Left colon (tissue), 2 donors: ENCODE results near the gene HLA-A. TPM values are rescaled to one million over a fixed set of nuclear protein-coding genes. Genes with fewer than 3 reads are reported as not detected.
"Not testable (repeated sequence)": the region's sequence is repeated elsewhere in the genome, so short reads cannot be mapped to it uniquely, and the experiment has no call there.

Source experiments
- ATAC-seq: fragments of 200-7000 bp; cut with Tn5 transposase; one replicate; pipeline ENCODE4 v1.9.1; 2020; ENCODE audit warnings: mild to moderate bottlenecking, moderate library complexity
- DNase-seq, 2 donors: peaks; one replicate each; pipeline ENCODE4 v3.0.0-alpha.2; 2020
- intact Hi-C, 2 donors: fragments of 100-400 bp; cut with DNase I in 1 of 2; cut with micrococcal nuclease in 1 of 2; formaldehyde crosslinking; loops; one replicate each; pipeline versions ENCODE4 v1.11.2 to v1.14.0; 2022; cut with DNase I, micrococcal nuclease
- total RNA-seq, 2 donors: library from RNA; stranded (reverse); fragmentation: NEBNext Ultra II Directional; extraction: Animal tissue kit (Norgen Biotek cat#: 25700); gene quantifications; one replicate each; pipeline ENCODE4 v1.2.1, GENCODE V29; 2021
- donor health status: DM: no; HTN: no; CAD: no.
- donor health status: DM: yes; HTN: yes; CAD: no.

The HLA-A gene
- total RNA-seq, 2 donors from 2014 or later = 1,119 to 1,618 TPM

- intact Hi-C loops = no loop called here
- peak; percentile 85 to 88 for DNase-seq
- ATAC-seq = peak; percentile 76
These were observed 34.5 kb downstream of the HLA-A start for GRCh38 chr6:29976588-29977424.

DNA sequence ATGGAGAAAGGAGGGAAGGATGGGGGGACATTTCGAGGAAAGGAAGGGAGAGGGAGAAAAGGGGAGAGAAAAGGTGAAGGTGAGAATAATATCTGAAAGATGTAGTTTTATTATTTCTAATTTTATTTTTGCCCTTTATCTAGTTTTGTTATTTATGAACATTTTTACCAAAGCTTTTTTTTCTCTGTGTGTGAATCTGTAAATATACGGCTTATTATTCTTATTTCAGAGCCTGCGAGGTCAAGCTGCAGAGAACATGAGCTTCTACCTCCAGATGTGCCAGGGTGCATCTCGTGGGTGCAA lies 35.0 kb downstream of the HLA-A start:
- intact Hi-C loops = no loop called here
- ATAC-seq (no peak), DNase-seq (no peak)

DNA sequence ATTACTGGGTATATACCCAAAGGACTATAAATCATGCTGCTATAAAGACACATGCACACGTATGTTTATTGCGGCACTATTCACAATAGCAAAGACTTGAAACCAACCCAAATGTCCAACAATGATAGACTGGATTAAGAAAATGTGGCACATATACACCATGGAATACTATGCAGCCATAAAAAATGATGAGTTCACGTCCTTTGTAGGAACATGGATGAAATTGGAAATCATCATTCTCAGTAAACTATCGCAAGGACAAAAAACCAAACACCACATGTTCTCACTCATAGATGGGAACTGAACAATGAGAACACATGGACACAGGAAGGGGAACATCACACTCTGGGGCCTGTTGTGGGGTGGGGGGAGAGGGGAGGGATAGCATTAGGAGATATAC lies 37.7 kb downstream of the HLA-A start:
- ATAC-seq, intact Hi-C loops, DNase-seq: not testable (repeated sequence)

GRCh38 chr6:29980511-29980910 lies 38.2 kb downstream of the HLA-A start:
- no peak for ATAC-seq
- intact Hi-C loops = no loop called here

DNA sequence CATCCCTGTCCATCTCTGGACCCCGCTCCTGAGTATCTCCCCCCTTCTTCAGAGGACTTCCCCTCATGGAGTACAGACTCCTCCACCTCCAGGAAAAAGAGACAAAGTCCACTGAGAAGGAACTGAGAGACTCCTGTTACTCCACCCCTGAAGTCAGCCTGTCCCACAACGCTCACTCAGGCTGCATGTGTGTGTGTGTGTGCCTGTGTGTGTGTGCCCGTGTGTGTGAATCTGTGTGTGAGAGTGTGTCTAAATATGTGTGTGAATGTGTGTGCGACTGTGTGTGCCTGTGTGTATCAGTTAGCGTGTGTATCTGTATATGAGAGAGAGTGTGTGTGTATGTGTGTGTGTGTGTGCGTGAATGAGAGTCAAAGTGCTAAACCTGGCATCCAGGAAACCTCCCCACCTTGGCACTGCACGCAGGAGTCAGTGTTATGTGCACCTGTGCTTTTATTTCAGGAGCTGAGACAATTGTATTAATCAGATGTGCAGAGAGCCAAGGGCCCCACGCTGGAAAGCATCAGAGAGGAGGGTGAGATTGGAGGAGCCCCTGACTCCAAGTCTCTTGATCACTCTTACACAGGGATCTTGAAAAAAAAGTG lies 39.0 kb downstream of the HLA-A start:
- DNase-seq (peak; percentile 51 to 58), ATAC-seq (peak; percentile 77)
- intact Hi-C loops = no loop called here

More at GRCh38 chr6:29980511-29980910, 38.2 kb downstream of the HLA-A start:
- DNase-seq = no peak

- DNase-seq (no peak), ATAC-seq (no peak)
- intact Hi-C loops = no loop called here
These were observed 39.8 kb downstream of the HLA-A start for GRCh38 chr6:29982097-29982496.

DNA sequence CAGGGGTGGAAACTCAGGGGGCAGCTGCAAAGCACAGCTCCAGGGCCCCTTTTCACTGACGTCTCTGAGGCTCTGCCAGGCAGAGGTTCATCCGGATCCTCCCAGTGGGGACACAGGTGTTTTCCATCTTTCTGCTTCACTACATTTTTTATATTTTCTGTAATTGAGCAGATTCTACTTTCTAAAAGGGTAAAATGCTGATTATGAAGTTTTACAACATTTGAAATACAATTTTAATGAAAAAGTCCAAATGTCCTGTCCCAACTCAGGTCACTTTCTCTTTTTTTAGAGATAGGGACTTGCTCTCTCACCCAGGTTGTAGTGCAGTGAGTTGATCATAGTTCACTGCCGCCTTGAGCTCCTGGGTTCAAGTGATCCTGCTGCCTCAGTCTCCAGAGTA lies 41.9 kb downstream of the HLA-A start:
- ATAC-seq = no peak
- DNase-seq = no peak
- intact Hi-C loops = no loop called here

- ATAC-seq (no peak), DNase-seq (no peak)
- intact Hi-C loops = no loop called here
These were observed 42.7 kb downstream of the HLA-A start for GRCh38 chr6:29984992-29985391.

GRCh38 chr6:29986179-29986781 lies 43.9 kb downstream of the HLA-A start:
- intact Hi-C loops = no loop called here
- no peak for DNase-seq
- ATAC-seq = no peak

GRCh38 chr6:29989211-29989610 lies 46.9 kb downstream of the HLA-A start:
- intact Hi-C loops = no loop called here
- DNase-seq = no peak
- ATAC-seq = no peak

DNA sequence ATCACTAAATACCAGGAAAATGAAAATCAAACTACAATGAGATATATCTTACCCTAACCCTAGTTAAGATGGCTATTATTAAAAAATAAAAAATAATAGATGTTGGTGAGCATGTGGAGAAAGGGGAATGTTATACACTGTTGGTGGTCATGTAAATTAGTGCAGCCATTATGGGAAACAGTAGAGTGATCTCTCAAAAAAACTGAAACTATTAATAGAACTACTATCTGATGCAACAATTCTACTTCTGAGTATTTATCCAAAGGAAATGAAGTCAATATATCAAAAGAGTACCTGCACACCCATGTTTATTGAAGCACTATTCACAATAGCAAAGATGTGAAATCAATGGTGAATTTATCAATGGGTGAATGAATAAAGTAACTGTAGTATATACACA lies 48.6 kb downstream of the HLA-A start:
- no peak for ATAC-seq
- no peak for DNase-seq
- intact Hi-C loops = no loop called here

DNA sequence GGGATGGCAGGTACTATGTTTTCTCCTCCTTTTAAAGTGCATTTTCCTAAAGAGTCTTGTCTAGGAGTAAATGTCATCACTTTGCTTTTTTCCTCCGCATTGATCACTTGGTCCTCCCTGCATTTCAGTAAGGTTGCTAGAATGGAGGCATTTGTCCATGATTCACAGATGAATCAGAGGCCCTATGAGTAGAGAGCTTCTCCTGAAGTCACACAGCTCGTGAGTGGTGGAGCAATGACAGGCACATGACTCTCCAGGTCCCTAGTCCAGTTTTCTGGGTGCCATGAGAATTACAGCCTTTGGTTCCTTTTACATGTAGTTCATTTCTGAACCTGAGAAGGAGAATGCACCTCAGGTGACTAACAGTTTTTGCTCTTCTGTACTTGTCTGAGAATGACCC lies 50.5 kb downstream of the HLA-A start:
- intact Hi-C loops = no loop called here
- DNase-seq (no peak), ATAC-seq (no peak)

- no peak for DNase-seq
- ATAC-seq = no peak
- intact Hi-C loops = no loop called here
These were observed 52.5 kb downstream of the HLA-A start for GRCh38 chr6:29994826-29995225.

DNA sequence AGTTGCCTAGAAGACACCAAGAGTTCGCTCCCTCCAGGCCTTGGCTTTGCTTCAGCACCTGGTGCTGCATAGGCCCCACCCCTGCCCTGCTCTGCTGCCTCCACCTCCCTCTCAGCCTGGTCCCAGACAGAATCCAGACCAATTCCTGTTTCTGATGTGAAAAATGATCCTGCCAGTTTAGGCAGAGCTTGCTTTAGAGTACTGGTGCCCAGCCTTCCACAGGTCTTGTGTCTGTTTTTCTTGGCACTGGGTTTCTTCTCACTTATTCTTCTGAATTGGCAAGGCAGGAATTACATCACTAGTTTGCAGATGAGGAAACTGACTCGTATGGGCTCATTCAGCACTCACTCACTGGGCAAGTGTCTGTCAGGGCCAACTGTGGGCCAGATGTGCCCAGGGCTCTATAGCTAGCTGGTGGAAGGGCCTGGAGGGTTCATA lies 53.0 kb downstream of the HLA-A start:
- DNase-seq (no peak), ATAC-seq (no peak)
- intact Hi-C loops = no loop called here

Other genes starting within 250 kb of the HLA-A start
- gene HLA-F, start 219.1 kb upstream of the HLA-A start, total RNA-seq = 100 to 1,000 TPM; 184 to 188 TPM
- 10 to 100 TPM in 1 of 2 donors, not detected in 1; 16.7 TPM for gene HLA-G, start 114.7 kb upstream of the HLA-A start, total RNA-seq
- 10 to 100 TPM; 25.6 to 26.2 TPM for gene POLR1H, start 118.7 kb downstream of the HLA-A start, total RNA-seq
- 10 to 100 TPM; 89.5 to 92.9 TPM for gene PPP1R11, start 124.7 kb downstream of the HLA-A start, total RNA-seq
- under 1 TPM in 1 of 2 donors, not detected in 1; 0.58 TPM for gene RNF39, start 133.2 kb downstream of the HLA-A start, total RNA-seq
- 100 to 1,000 TPM in 1 of 2 donors, 10 to 100 TPM in 1; 80.0 to 278 TPM for gene TRIM31, start 170.6 kb downstream of the HLA-A start, total RNA-seq
- 10 to 100 TPM; 13.2 to 30.7 TPM for gene TRIM40, start 193.6 kb downstream of the HLA-A start, total RNA-seq
- 1 to 10 TPM; 5.6 to 6.3 TPM for gene TRIM10, start 218.7 kb downstream of the HLA-A start, total RNA-seq
- 10 to 100 TPM; 58.8 to 62.5 TPM for gene TRIM15, start 221.0 kb downstream of the HLA-A start, total RNA-seq